ENCODE results near the gene SPACA1. TPM values are rescaled to one million over a fixed set of nuclear protein-coding genes. Genes with fewer than 3 reads are reported as not detected.

Gene SPACA1
- total RNA-seq, 1 donor from 2014 or later: not detected

DNA sequence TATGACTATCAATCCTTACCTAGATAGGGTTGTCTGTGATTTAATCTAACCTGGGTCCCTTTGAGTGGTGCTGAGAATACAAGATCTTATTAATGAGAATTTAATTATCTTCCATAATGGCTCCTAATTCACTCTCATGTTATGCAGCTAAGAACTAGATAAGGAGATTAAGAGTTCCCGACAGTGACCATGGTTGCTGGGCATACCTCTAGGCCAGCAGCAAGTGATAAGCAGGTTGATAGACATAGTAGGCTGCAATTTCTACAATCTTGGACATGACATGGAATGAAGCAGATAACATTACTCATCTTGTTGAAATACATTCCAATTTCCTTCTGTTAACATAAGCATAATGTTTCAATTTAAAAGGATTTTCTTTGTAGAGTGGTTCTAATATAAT lies 27.1 kb downstream of the SPACA1 start:
- no peaks in the 10 kb centered on the region for H3K4me1 ChIP-seq
- no peaks in the 10 kb centered on the region for H4K20me1 ChIP-seq (ENCODE audit: low read depth)
- H3K27ac ChIP-seq: no peak overlapping the region
- H3K4me3 ChIP-seq: no peak overlapping the region
- no peak overlapping the region for H3K4me3 Mint-ChIP-seq
- no peaks in the 10 kb centered on the region for H3K4me1 Mint-ChIP-seq
- H3K9me3 Mint-ChIP-seq: no peaks in the 10 kb centered on the region
- no peak overlapping the region for H3K9ac ChIP-seq
- no peak overlapping the region for H3K4me2 ChIP-seq
- TF ChIP-seq, protein P1, sequence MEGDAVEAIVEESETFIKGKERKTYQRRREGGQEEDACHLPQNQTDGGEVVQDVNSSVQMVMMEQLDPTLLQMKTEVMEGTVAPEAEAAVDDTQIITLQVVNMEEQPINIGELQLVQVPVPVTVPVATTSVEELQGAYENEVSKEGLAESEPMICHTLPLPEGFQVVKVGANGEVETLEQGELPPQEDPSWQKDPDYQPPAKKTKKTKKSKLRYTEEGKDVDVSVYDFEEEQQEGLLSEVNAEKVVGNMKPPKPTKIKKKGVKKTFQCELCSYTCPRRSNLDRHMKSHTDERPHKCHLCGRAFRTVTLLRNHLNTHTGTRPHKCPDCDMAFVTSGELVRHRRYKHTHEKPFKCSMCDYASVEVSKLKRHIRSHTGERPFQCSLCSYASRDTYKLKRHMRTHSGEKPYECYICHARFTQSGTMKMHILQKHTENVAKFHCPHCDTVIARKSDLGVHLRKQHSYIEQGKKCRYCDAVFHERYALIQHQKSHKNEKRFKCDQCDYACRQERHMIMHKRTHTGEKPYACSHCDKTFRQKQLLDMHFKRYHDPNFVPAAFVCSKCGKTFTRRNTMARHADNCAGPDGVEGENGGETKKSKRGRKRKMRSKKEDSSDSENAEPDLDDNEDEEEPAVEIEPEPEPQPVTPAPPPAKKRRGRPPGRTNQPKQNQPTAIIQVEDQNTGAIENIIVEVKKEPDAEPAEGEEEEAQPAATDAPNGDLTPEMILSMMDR (IDR thresholded peaks at IDR 0.05): no peak
- no peak for TF ChIP-seq EZH2phosphoT487 (IDR thresholded peaks at IDR 0.05)
- no peak for TF ChIP-seq EZH2 (IDR thresholded peaks at IDR 0.05)
- H3K27me3 ChIP-seq: no peaks in the 10 kb centered on the region
- H3K79me2 ChIP-seq (ENCODE audit: low read depth): no peaks in the 10 kb centered on the region
- DNase-seq (ENCODE audit: low spot score): no peak
- no peak overlapping the region for H3K27ac Mint-ChIP-seq
- H3F3A ChIP-seq (ENCODE audit: low read depth): no peaks in the 10 kb centered on the region
- no peak overlapping the region for H2AFZ ChIP-seq (replicated peaks)
- no peaks in the 10 kb centered on the region for H3K36me3 Mint-ChIP-seq
- peaks cover 6% of the 10 kb centered on the region for H3K27me3 Mint-ChIP-seq (ENCODE audit: insufficient read depth, low read depth)
- no peaks in the 10 kb centered on the region for H3K9me3 ChIP-seq (ENCODE audit: low read depth)
- no peaks in the 10 kb centered on the region for H3K36me3 ChIP-seq

GRCh38 chr6:88077305-88077704 lies 29.7 kb downstream of the SPACA1 start:
- no peak for DNase-seq (ENCODE audit: low spot score)
- no peak for TF ChIP-seq EZH2 (IDR thresholded peaks at IDR 0.05)
- TF ChIP-seq EZH2phosphoT487 (IDR thresholded peaks at IDR 0.05): no peak
- TF ChIP-seq, protein P1 (IDR thresholded peaks at IDR 0.05): no peak
- Mint-ChIP-seq H3K27me3 (ENCODE audit: insufficient read depth, low read depth) (peaks cover 6% of the 10 kb centered on the region), H3K36me3 (no peaks in the 10 kb centered on the region), H3K27ac (no peak overlapping the region), H3K9me3 (no peaks in the 10 kb centered on the region), H3K4me3 (no peak overlapping the region), H3K4me1 (no peaks in the 10 kb centered on the region)
- Histone ChIP-seq H3K4me3 (no peak overlapping the region), H2AFZ (replicated peaks) (no peak overlapping the region), H3K4me2 (no peak overlapping the region), H4K20me1 (ENCODE audit: low read depth) (no peaks in the 10 kb centered on the region), H3K27me3 (no peaks in the 10 kb centered on the region), H3K4me1 (no peaks in the 10 kb centered on the region), H3K9ac (no peak overlapping the region), H3K9me3 (ENCODE audit: low read depth) (no peaks in the 10 kb centered on the region), H3K27ac (no peak overlapping the region), H3K36me3 (no peaks in the 10 kb centered on the region), H3K79me2 (ENCODE audit: low read depth) (no peaks in the 10 kb centered on the region), H3F3A (ENCODE audit: low read depth) (no peaks in the 10 kb centered on the region)

DNA sequence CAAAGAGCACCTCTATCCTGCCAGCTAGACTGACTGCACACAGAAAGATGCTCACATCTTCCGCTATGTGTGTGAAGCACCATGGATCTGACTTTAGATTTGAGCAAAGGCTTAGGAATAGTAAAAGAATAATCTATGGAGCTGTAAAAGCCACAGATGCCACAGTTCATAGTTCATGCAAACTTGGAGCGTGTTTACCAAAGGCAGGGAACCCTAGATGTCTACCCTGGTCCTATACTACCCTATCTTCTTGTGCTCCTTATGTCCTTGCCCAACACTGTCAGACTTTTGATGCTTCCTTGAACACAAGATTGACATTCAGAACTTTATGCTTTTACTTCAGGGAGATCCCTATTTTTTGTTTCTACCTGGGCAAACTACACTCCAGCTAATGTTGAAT lies 39.2 kb downstream of the SPACA1 start:
- H3K27ac Mint-ChIP-seq: no peak overlapping the region
- Histone ChIP-seq H3K4me3 (no peak overlapping the region), H3K9ac (no peak overlapping the region), H3K4me2 (no peak overlapping the region), H3K79me2 (ENCODE audit: low read depth) (no peaks in the 10 kb centered on the region), H3K36me3 (no peaks in the 10 kb centered on the region), H3F3A (ENCODE audit: low read depth) (no peaks in the 10 kb centered on the region), H2AFZ (replicated peaks) (no peak overlapping the region), H4K20me1 (ENCODE audit: low read depth) (no peaks in the 10 kb centered on the region), H3K9me3 (ENCODE audit: low read depth) (no peaks in the 10 kb centered on the region), H3K4me1 (no peaks in the 10 kb centered on the region), H3K27me3 (no peaks in the 10 kb centered on the region), H3K27ac (no peak overlapping the region)
- no peak for DNase-seq (ENCODE audit: low spot score)
- TF ChIP-seq EZH2 (IDR thresholded peaks at IDR 0.05) (no peak), EZH2phosphoT487 (IDR thresholded peaks at IDR 0.05) (no peak)
- TF ChIP-seq, protein P1 (IDR thresholded peaks at IDR 0.05): no peak
- H3K27me3 Mint-ChIP-seq (ENCODE audit: insufficient read depth, low read depth): no peaks in the 10 kb centered on the region
- H3K9me3 Mint-ChIP-seq: peaks cover 6% of the 10 kb centered on the region
- no peaks in the 10 kb centered on the region for H3K4me1 Mint-ChIP-seq
- H3K4me3 Mint-ChIP-seq: no peak overlapping the region
- no peaks in the 10 kb centered on the region for H3K36me3 Mint-ChIP-seq

All from neural progenitor cell (in vitro differentiated cells).